DMS 273 (cell line): ENCODE results near the gene ABCB10.
"Not testable (repeated sequence)": the region's sequence is repeated elsewhere in the genome, so short reads cannot be mapped to it uniquely, and the experiment has no call there.

Source experiments
- DNase-seq: peaks from one replicate; lab custom pipeline; 2025; ENCODE audit not compliant: unreplicated experiment; lab: John Stamatoyannopoulos, UW

The ABCB10 gene

DNA sequence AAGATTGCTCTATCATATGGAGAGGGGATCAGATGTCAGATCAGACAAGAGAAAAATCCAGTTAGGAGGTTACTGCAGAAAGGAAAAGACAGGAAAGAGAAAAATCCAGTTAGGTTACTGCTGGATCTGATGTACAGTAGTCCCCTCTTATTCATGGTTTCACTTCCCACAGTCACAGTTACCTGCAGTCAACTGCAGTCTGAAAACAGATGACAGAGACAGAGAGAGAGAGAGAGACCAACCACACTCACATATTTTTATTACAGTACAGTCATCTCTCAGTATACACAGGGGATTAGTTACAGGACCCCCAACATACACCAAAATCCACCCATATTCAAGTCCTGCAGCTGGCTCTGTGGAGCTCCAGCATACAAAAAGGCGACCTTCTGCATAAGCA is 79.7 kb downstream of the ABCB10 start:
- DNase-seq, result no peak

- DNase-seq, result not testable (repeated sequence)
These were observed 82.6 kb downstream of the ABCB10 start for GRCh38 chr1:229475859-229476258.

DNA sequence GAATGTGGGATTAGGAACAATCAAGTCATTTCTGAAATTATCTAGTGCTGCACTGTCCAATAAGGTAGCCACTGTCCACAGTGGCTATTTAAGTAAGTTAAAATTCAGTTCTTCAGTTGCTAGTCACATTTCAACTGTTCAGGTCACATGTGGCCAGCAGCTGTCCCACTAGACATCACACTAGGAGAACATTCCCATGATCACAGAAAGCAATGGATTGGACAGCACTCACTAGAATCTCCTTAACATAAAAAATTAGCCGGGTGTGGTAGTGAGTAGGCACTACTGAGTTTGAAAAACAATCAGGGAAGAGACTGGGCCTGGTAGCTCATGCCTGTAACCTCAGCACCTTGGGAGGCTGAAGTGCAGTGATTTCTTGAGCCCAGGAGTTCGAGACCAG is 84.0 kb downstream of the ABCB10 start:
- no peak for DNase-seq

DNA sequence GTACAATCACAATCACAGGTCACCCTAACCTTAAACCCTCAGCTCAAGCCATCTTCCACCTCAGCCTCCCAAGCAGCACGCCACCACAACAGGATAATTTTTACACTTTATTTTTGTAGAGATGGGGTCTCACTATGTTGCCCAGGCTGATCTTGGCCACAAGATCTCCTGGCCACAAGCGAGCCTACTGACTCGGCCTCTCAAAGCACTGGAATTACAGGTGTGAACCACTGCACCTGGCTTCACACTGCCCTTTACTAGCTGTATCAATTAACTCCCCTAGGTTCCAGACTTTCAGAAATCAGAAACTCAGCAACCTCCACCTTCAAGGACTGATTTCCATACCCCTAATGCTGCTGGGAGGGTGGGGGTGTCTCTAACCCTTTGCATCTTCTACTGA is 87.3 kb downstream of the ABCB10 start:
- no peak for DNase-seq

DNA sequence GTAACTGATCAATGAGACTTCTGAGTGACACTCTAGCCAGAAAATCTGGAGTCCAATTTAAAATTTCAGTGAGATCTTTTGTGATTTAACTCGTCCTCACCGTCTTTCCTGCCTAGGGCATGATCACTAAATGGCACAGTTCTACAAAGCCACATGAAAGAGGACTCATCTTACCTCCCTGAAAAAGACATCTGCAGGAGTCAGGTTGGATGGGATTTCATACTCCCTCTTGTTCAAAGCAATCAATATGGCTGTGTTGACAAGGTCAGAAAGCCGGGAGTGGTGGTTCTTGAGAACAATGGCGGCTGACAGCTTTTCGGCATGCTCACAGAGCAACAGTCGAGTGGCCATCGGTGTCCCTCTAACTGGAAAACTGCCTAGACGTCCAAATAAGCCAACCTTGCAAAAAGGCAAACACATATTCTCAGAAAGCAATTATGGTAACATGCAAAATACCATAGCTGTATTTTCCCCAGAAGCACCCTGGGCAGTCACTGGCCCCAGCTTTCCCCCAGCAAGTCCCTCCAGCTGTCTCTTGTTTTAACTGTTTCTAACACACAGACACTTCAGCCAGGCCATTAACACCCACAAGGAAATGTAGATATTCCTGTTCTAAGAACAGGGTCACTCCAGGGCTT is 88.0 kb downstream of the ABCB10 start:
- no peak for DNase-seq

GRCh38 chr1:229466887-229467286 is 91.6 kb downstream of the ABCB10 start:
- DNase-seq, result no peak
